NCI-H748 (cell line): ENCODE measurements around the gene MED29.
"Not testable (repeated sequence)": the region's sequence is repeated elsewhere in the genome, so short reads cannot be mapped to it uniquely, and the experiment has no call there.

ENCODE experiments used
- DNase-seq: peaks from one replicate; lab custom pipeline; 2025; ENCODE audit not compliant: unreplicated experiment; lab: John Stamatoyannopoulos, UW

MED29 gene

GRCh38 chr19:39370735-39371134 is 20.4 kb upstream of the MED29 start:
- DNase-seq = no peak

DNA sequence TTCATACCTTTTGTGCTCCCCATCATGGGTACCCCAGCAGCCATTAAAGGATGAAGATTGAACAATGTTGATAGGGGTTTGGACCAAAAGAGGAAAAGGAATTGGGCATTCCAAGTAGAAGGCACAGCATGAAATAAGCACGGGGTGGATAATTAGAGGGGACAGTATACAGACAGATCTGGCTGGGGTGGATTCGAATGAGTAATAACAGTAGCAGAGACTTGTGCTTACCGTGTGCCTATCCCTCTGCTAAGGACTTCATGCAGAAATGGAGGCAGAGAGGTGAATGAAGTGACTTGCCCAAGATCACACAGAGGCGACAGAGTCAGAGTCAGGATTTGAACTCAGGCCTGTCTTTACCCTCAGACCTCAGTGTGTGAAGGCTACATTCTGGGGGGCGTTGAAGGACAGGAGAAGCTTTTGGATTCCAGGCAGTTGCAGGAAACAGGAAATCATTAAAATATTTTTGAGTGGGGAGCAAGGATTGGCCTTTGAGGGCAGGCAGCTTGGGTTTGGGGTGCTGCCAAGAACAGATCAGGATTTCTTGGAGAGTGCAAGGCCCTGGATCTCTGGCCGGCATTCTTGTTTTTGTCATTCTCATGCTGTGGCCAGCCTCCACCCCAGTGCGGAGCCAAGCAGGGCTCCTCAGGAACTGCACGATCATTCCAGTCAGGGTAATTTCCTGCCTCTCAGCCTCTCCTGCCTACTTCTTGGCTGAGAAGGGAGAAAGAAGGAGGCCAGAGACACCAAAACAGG is 19.0 kb upstream of the MED29 start:
- DNase-seq = no peak

DNA sequence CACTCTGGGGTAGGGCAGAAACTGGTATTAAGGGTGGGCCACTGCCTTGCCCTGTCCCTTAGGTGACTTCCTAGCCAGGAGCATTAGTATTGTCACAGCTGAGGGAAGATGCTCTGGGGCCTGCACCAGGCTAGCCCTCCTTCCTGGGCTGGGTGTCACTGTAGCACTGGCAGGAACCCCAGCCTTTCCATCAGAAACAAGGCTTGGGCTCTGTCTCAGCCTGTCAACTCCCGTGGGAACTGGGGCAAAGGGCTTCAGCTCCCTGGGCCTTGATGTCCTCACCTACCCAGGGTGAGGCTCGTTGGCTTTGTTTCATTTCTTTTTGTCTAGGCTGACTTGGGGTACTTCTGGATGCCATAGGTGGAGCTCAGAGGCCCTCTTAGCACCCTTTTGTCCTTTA is 18.2 kb upstream of the MED29 start:
- no peak for DNase-seq

DNA sequence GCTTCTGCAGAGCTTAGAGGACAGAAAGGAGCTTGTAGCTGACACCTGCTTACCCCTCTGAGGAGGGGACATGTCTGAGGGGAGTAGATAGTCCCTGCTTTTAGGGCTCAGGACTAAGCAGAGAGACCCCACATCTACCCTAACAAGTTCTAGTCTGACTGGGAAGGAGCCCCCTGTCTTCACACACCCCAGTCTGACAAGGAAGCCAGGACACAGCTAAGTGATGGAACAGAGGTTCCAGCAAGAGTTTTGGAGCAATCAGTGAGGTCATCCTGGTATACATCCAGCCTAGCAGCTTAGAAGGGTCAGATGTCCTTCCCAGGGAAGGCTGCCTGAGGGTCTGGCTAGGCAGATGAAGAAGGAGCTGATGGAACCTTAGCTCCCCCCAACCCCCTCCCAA is 15.2 kb upstream of the MED29 start:
- DNase-seq = no peak

- DNase-seq = no peak
Observed at GRCh38 chr19:39377373-39378362, 13.5 kb upstream of the MED29 start.

DNA sequence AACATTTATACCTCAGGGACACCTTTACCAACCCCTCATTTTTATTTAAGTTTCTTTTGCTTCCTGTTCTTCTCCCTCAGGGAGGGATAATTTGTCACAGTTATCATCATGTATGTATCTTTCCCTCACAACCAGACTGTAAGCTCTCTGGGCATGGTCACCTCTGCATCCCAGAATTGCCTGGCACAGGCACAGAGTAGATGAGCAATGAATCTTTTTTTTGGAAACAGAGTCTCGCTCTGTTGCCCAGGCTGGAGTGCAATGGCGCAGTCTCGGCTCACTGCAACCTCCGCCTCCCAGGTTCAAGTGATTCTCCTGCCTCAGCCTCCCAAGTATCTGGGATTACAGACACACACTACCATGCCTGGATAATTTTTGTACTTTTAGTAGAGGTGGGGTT is 11.8 kb upstream of the MED29 start:
- DNase-seq = not testable (repeated sequence)

DNA sequence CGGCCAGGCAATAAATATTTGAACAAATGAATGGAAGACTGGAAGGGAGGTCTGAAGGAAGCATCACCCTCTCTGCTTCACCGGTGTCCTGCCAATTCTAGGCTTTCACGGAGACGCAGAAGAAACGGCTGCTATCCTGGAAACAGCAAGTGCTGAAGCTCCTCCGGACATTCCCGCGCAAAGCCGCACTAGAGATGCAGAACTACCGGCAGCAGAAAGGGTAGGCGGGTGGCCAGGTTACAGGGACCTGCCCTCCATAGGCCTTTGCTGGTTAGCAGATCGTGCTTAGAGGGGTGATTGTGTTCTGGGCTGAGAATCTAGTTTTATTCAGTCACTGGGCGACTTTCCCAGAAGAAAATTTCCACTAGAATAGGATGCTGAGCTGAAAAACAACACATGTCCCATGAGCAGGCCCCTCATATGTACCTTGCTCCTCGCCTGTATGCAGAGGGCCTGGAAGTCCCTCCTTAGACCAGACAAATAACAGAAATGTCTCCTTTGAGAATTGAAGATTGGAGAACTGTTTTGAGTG is 11.2 kb upstream of the MED29 start:
- no peak for DNase-seq

- DNase-seq = no peak
Observed at GRCh38 chr19:39380521-39381502, 10.4 kb upstream of the MED29 start.

DNA sequence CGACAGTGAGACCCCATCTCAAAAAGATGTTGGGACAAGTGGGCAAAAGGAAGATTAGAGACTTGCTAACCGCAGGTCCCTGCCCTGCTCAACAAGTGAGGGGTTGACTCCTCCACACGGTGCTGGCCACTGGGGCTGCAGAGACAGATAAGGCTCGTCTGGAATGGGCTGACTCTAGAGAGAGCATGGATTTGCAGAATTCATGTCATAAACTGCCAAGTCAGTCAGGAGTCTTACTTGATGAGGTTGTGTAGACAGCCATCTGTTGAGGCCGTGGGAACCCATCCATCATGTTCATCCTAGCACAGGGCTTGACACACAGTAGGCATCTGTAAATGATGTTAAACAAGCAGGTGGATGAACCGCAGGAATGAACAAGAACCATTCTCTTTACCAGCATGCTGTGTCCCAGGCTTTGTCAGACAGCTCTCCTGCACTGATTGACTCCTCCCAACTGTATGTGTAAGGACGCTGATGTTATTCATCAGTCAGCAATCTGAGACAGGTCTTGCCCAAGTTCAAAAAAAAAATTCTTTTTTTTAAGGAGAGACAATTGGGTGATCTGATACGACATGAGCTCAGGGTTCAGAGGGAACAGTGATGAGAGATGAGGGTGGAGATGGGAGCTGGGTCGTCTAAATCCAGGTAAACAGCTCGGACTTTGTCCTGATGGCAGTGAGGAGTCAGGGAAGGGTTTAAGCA is 9.1 kb upstream of the MED29 start:
- DNase-seq = no peak

GRCh38 chr19:39382991-39383828 is 8.0 kb upstream of the MED29 start:
- DNase-seq = no peak

DNA sequence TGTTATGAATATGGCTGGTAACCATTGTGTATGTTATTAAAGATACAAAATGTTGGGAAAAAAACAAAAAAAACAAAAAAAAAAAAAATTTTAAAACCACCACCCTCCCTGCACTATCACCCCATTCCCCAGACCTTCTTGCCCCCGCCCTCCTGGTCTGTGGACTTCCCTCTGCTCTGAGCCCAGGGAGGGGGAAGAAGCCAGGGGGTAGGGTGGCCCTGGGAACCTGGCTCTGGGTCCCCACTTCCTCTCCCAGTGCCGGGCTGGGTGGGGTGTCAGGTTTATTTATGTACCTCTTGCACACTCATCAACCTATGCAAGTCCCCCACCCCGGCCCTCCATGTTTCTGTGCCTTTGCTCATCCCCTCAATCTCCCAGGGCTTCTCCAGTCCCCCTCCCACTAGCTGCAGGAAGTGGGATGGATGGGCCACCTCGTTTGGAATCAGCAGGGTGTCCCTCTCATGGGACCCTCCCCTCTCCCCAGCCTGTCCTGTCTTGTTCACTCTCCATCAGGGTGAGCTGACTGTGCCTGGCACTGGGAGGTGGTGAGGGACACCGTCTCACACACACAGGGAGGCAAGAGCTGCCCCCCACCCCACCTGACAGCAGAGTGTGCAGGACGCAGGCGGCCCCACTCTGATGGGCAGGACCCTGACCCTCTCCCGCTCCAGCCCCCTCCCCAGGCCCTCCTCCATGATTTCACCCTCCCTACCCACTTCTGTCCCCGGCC is 6.2 kb upstream of the MED29 start:
- DNase-seq = no peak

DNA sequence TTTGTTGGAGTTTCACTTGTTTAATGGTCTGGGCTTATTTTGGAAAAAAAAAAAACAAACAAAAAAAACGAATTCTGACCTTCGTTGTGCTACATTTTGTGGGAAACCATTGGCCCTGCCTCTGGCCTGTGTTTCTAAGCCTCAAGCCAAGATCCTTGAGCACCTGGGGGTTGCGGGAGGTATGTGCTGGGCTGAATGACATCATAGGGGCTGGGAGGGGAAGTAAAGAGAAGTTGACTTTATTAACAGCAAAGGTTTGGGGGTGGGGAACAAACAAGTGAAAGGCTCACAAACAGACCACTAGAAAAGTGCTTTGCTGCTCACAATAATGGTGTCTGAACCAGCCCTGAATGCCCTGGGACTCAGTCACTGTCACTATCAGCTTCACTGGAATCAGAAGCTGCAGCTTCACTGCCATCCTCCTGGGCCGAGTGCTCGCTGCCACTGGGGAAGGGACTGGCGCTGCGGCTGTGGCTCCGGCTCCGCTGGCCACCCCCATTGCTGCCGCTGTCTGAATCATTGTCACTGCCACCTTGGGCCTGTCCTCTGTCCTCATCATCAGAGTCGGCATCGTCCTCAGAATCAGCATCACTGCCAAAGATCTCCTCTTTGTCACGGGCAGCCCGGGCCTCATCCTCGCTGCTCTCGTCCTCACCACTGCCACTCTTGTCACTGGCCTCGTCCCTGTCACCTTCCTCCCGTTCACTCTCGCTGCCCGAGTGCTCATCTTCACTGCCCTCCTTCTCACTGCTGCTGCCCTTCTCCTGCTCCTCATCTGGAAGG is 5.4 kb upstream of the MED29 start:
- no peak for DNase-seq

DNA sequence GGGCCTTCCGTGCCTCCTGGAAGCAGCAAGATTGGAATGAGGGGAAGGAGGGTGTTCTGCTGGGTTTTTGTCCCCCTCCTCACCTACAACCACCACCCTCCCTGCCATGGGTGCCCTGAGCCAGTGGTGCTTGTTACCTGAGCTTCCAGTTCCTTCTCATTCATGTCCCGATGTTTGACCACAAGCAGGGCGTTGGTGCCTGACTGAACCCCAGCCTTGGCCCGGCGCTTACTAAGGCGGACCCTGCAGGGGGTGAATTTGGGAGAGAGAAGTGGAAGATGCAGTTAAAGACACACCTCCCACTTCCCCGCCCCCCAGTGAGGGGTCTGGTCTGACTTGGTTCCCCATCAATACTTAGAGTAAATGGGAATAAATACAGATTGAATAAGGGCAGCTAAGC is 4.6 kb upstream of the MED29 start:
- no peak for DNase-seq

DNA sequence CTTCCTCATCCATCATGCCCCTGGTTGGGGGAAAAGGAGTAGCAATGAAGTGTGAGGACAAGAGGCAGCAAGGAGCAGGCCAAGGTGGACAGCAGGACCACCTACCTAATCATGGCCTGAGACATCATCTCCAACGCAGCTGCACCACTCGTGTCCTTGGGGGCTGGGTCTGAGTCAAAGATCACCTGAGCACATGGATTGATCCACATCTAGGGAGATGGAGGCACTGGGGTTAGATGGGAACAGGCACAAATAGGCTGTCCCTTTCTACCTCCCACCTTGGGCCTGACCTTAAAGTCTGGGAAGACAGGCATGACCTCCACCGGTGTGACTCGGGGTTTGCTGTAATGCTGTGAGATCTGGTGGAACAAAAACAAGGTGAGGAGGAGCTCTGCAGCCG is 2.5 kb upstream of the MED29 start:
- no peak for DNase-seq

DNA sequence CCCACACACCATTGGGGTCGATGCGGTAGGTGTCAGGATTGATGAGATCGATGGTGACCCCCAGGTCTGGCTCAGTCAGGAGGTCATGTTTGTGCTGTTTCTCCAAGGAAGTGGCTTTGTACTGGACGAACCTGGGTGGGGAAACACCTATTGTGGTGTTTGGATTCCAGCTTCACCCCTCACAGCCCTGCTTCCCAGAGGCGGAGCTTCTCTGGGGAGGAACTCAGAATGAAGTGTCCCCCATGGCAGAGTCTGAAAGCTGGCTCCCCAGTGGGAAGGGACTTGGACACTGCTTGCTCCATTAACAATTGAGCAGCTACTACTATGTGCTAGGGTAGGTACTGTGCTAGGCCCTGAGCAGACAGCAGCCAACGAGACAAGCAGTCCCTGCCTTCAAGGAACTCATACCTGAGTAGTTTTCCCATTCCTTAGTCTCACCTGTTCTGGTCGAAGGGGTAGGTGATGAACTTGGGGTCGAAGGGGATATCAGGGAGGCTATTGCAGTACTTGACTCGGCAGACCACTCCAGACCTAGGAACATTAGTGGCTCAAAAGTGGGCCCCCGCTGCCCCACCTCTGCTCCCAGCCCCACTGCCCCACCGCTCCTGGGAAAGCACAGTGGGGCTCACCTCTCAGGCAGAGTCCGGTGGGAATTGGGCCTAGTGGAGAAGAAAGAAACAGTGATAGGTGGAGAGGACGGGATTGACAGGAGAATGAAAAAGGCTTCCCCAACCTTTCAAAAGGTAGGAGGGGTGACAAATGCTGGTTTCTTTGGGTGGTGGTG is 1.4 kb upstream of the MED29 start:
- DNase-seq = no peak

DNA sequence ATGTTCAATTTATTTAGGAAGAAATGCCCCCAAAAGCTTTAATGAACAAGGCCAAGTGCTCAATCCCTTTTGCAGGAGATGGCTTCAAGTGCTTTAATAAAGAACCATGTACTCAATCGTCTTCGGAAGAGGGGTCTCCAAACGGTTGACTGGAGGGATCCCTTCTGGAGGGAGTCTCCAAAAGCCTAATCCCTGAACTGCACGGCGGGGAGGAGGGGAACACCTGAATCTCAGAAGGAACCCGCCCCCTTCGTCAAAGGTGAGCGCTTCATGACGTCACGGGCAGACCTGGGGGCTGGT is 777 bp upstream of the MED29 start:
- DNase-seq = no peak
